Parathyroid adenoma (tissue), 2 donors: ENCODE measurements around the gene XIRP1.
A peak's percentile ranks its signal among the peaks of the same experiment; 100 is the strongest.

ENCODE experiments used
- H2AFZ ChIP-seq: fragments of 300-600 bp; sonication (generic); one replicate; pipeline ENCODE4 v1.7.0; 2017; ENCODE audit warnings: antibody characterized with exemption, mild to moderate bottlenecking
- H3K27ac ChIP-seq: fragments of 300-600 bp; sonication (generic); one replicate; pipeline ENCODE4 v1.7.0; 2017
- H3K27me3 ChIP-seq: fragments of 300-600 bp; sonication (generic); one replicate; pipeline ENCODE4 v1.7.0; 2017; ENCODE audit warnings: low read length; ENCODE audit not compliant: control insufficient read depth, insufficient read depth
- H3K36me3 ChIP-seq: fragments of 300-600 bp; sonication (generic); one replicate; pipeline ENCODE4 v1.7.0; 2017; ENCODE audit warnings: low read length; ENCODE audit not compliant: control insufficient read depth, insufficient read depth
- H3K4me1 ChIP-seq: fragments of 300-600 bp; sonication (generic); one replicate; pipeline ENCODE4 v1.7.0; 2017; ENCODE audit warnings: control low read depth
- H3K4me2 ChIP-seq: fragments of 300-600 bp; sonication (generic); one replicate; pipeline ENCODE4 v1.7.0; 2017; ENCODE audit warnings: low read length
- H3K4me3 ChIP-seq: fragments of 300-600 bp; sonication (generic); one replicate; pipeline ENCODE4 v1.7.0; 2017; ENCODE audit warnings: low read depth, low read length
- H3K79me2 ChIP-seq: fragments of 300-600 bp; sonication (generic); one replicate; pipeline ENCODE4 v1.7.0; 2017; ENCODE audit warnings: control low read depth
- H3K9ac ChIP-seq: fragments of 300-600 bp; sonication (generic); one replicate; pipeline ENCODE4 v1.7.0; 2017; ENCODE audit warnings: mild to moderate bottlenecking
- H3K9me3 ChIP-seq: fragments of 300-600 bp; sonication (generic); one replicate; pipeline ENCODE4 v1.7.0; 2017; ENCODE audit warnings: low read length; ENCODE audit not compliant: control insufficient read depth
- TF ChIP-seq, protein P1 (sequence below): fragments of 300-600 bp; sonication (generic); IDR thresholded peaks from one replicate; pipeline ENCODE4 v1.7.0; 2017; ENCODE audit warnings: antibody characterized with exemption, mild to moderate bottlenecking
- donor health status: primary hyperparathyroidism.

The XIRP1 gene

DNA sequence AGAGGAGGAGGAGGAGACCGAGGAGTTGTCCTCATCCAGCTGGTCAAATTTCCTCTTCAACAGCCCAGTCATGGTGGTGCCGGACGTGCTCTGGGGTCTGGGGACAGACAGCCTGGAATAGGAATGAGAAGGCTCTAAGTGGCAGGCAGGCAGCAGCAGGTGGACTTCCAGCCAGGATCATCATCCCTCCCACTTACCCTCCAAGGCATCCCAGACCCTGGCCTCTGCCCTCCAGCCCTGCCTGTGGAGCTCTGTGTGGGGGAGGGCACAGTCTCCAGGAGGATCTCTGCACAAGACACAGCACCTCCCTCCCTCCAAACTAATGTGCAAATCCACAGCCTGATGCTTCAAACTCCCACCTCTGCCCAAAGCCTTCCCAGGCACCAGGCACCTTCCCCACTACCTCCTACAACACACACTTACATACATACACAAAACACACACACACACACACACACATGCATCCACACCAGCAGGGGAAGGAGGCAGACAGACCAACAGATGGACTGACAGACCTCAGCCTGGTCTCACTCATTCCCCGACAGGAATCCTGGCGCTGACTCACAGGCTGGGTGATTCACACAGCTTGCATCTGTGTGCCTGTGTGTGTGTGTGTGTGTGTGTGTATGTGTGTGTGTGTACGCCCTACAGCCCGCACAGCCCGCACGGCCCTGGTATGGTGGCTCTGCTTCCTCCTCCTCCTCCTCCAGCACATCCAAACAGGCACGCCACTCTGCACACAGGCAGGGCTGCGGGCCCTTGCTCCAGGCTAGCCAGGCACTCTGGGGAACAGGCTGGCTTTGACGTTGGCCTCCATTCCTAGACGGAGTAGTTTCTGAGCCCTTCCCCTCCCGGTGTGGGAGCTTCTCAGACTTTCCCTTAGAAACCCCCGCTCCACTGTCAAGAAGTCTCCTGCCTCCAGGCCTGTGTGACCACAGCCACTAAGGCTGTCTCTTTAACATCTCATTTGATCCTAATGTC lies 45.5 kb downstream of the XIRP1 start:
- no peaks in the 10 kb centered on the region for H3K27me3 ChIP-seq
- H3K27ac ChIP-seq = peak overlapping the region; percentile 100
- H3K4me2 ChIP-seq = peak overlapping the region; percentile 59
- H3K9ac ChIP-seq = no peak overlapping the region
- no peaks in the 10 kb centered on the region for H3K9me3 ChIP-seq
- peak overlapping the region; percentile 17 for H3K4me3 ChIP-seq
- H3K4me1 ChIP-seq = peaks cover 88% of the 10 kb centered on the region
- peaks cover 49% of the 10 kb centered on the region for H3K79me2 ChIP-seq
- no peak overlapping the region for H2AFZ ChIP-seq
- H3K36me3 ChIP-seq = no peaks in the 10 kb centered on the region
- TF ChIP-seq, protein P1, sequence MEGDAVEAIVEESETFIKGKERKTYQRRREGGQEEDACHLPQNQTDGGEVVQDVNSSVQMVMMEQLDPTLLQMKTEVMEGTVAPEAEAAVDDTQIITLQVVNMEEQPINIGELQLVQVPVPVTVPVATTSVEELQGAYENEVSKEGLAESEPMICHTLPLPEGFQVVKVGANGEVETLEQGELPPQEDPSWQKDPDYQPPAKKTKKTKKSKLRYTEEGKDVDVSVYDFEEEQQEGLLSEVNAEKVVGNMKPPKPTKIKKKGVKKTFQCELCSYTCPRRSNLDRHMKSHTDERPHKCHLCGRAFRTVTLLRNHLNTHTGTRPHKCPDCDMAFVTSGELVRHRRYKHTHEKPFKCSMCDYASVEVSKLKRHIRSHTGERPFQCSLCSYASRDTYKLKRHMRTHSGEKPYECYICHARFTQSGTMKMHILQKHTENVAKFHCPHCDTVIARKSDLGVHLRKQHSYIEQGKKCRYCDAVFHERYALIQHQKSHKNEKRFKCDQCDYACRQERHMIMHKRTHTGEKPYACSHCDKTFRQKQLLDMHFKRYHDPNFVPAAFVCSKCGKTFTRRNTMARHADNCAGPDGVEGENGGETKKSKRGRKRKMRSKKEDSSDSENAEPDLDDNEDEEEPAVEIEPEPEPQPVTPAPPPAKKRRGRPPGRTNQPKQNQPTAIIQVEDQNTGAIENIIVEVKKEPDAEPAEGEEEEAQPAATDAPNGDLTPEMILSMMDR = no peak

DNA sequence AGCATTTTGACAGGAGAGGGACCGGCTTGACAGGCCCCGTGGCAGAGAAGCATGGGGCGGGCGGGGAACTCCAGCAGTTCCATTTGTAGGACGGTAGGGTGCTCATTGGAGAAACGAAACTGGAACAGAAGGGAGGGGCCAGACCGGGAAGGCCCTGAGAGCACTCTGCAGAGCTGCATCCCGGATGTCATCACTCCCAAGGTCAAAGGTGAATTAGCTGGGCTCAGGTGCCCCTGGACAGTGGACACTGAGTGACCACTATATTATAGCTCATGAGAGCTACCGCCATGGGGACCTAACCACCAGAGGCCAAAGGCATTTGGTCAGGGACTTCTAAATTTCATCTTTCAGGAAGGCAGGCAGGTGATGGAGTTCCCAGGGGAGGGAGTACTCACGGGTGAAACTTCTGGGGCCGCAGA lies 46.3 kb downstream of the XIRP1 start:
- no peak overlapping the region for H3K9ac ChIP-seq
- no peaks in the 10 kb centered on the region for H3K36me3 ChIP-seq
- H3K9me3 ChIP-seq = no peaks in the 10 kb centered on the region
- TF ChIP-seq, protein P1 = no peak
- H3K27me3 ChIP-seq = no peaks in the 10 kb centered on the region
- no peak overlapping the region for H3K4me2 ChIP-seq
- no peak overlapping the region for H3K4me3 ChIP-seq
- peaks cover 41% of the 10 kb centered on the region for H3K79me2 ChIP-seq
- no peak overlapping the region for H2AFZ ChIP-seq
- H3K4me1 ChIP-seq = peaks cover 88% of the 10 kb centered on the region
- H3K27ac ChIP-seq = peak overlapping the region; percentile 100

DNA sequence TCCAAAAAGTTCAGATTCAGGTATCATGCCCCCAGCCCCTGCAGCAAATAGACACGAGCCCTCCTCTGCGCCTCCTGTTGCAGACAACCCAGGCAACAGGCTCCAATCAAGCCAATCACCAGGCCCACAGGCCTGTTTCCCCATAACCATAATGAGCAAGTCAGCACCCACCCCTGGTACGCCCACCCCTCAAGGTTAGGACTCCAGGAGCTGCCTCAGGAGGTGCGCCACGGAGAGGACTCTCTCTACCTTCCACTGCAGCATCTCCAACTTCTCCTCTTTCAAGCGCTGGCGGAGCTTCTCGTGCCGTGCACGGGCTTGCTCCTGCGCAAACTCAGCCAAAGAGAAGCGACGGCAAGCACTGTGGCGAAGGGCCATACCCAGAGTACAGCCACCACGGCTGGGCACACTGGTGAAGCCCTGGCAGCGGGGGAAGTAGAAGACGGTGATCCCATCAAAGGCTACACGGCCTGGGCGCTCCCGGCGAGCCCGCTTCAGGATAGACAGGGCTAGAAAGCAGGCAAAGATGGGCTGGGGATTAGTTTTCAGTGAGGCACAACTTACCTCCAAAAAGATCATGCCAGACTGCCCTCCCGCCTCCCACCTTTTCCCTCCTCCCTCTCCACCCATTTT lies 47.5 kb downstream of the XIRP1 start:
- TF ChIP-seq, protein P1 = no peak
- Histone ChIP-seq H3K27ac (no peak overlapping the region), H3K36me3 (no peaks in the 10 kb centered on the region), H3K9ac (no peak overlapping the region), H3K4me3 (no peak overlapping the region), H3K27me3 (no peaks in the 10 kb centered on the region), H3K4me1 (peaks cover 85% of the 10 kb centered on the region), H3K4me2 (no peak overlapping the region), H2AFZ (no peak overlapping the region), H3K79me2 (peaks cover 32% of the 10 kb centered on the region), H3K9me3 (no peaks in the 10 kb centered on the region)

DNA sequence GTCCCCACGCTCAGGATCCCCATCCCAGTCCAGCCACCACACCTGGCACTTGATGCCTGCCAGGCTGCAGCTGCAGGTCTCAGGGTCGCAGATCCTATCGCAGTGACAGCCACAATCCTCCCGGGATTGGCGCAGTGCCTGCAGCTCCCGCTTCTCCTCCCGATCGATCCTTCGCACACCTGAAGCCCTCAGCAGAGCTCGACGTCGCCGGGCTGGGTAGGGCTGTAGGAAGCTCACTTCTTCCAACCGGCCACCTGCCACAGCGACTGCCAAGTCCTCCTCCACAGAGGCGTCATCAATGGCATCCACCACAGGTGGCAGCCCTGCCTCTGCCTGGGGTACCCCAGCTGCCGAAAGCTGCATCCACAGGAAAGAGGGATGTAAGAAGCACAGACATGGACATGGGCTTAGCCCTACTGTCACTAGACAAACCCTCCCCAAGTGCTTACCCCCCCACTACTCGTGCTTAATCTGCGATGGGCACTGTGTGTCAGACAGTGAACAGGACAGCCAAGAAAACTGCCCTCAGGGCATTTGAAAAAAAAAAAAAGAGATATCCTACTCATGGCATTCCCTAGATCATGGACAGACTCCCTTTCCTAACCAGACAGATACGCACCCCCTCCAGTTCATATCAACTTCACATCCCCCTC lies 48.2 kb downstream of the XIRP1 start:
- peaks cover 25% of the 10 kb centered on the region for H3K79me2 ChIP-seq
- H3K9ac ChIP-seq = no peak overlapping the region
- H3K9me3 ChIP-seq = no peaks in the 10 kb centered on the region
- TF ChIP-seq, protein P1 = no peak
- H3K27me3 ChIP-seq = no peaks in the 10 kb centered on the region
- H3K27ac ChIP-seq = no peak overlapping the region
- H3K4me3 ChIP-seq = no peak overlapping the region
- H3K36me3 ChIP-seq = no peaks in the 10 kb centered on the region
- no peak overlapping the region for H2AFZ ChIP-seq
- peaks cover 79% of the 10 kb centered on the region for H3K4me1 ChIP-seq
- no peak overlapping the region for H3K4me2 ChIP-seq
